Measurements from ENCODE around the gene PNPLA6. TPM values are rescaled to one million over a fixed set of nuclear protein-coding genes. Genes with fewer than 3 reads are reported as not detected.

The PNPLA6 gene
- total RNA-seq, 1 experiment from 2014 or later, result 217 TPM

DNA sequence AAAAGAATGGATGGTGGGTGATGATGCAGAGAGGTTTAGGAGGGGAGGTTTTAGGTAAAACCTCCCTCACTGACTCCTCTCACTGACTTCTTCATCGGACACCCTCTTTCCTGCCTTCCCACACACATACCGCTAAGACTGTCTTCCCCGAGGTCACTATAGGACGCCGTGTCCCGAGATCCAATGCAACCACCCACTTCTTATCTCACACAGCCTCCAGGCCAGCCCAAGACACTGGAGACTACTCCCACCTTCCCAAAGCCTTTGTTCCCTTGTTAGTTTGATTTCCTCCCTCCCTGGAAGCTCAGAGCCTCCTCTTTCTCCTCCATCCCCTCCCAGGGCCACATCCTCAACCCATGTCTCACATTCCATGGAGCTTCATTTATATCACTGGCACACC lies 43.7 kb downstream of the PNPLA6 start:
- H3K4me1 ChIP-seq (ENCODE audit: insufficient read depth, low read length), result no peaks in the 10 kb centered on the region
- CTCF ChIA-PET, result no interaction called here

DNA sequence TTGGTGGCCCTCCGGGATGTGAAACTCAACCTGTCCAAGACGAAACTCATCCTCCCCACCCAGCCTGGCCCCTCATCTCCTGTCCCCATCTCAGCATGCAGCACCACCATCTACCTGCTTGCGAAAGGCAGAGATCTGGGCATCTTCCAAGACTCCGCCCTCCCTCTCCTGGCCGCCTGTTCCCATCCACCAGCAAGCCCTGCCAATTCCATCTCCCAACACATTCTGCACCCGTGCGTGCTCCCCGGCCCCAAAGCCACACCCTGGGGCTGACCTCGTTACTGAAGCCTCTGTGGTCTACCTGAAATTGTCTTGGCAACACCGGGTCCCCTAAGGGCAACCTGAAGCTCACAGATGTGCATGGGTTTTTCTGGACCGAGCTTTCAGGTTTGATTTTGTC lies 46.9 kb downstream of the PNPLA6 start:
- Histone ChIP-seq H3K4me1 (ENCODE audit: insufficient read depth, low read length) (no peaks in the 10 kb centered on the region), H3K9me2 (replicated peaks; ENCODE audit: low read length) (no peaks in the 10 kb centered on the region), H4K20me1 (ENCODE audit: low read length) (no peaks in the 10 kb centered on the region), H3K27me3 (ENCODE audit: low read length) (0 out of 2 replicates have a peak, but pooled peaks cover 7% of the 10 kb centered on the region), H3K4me3 (ENCODE audit: low read length) (no peak overlapping the region), H3K9ac (ENCODE audit: low read length) (no peak overlapping the region), H2AFZ (ENCODE audit: low read length) (no peak overlapping the region), H3K9me3 (ENCODE audit: low read length) (no peaks in the 10 kb centered on the region), H3K79me2 (ENCODE audit: low read length) (no peaks in the 10 kb centered on the region), H3K4me2 (ENCODE audit: low read length) (no peak overlapping the region), H3F3A (ENCODE audit: low read length, unreplicated experiment) (no peaks in the 10 kb centered on the region), H3K27ac (ENCODE audit: low read length) (no peak overlapping the region), H3K36me3 (ENCODE audit: low read depth, low read length) (no peaks in the 10 kb centered on the region)
- ChIA-PET CTCF (interaction anchor here (0.7 kb wide), 1 partner anchor 13 kb away, joined by 5 read pairs; no protein-coding TSS in a partner anchor), POLR2A (ENCODE audit: unreplicated experiment) (interaction anchor here (0.5 kb wide), 1 partner anchor 89 kb away, joined by 3 read pairs; no protein-coding TSS in a partner anchor)
- DNase-seq (no peak), ATAC-seq (no peak)
- no TSS peak for BruUV-seq (replicated peaks)
- TF ChIP-seq EZH2 (IDR thresholded peaks at IDR 0.05; ENCODE audit: low read length, unreplicated experiment) (no peak), EZH2phosphoT487 (IDR thresholded peaks at IDR 0.05; ENCODE audit: borderline replicate concordance, low read length) (no peak)
- TF ChIP-seq, protein P1, sequence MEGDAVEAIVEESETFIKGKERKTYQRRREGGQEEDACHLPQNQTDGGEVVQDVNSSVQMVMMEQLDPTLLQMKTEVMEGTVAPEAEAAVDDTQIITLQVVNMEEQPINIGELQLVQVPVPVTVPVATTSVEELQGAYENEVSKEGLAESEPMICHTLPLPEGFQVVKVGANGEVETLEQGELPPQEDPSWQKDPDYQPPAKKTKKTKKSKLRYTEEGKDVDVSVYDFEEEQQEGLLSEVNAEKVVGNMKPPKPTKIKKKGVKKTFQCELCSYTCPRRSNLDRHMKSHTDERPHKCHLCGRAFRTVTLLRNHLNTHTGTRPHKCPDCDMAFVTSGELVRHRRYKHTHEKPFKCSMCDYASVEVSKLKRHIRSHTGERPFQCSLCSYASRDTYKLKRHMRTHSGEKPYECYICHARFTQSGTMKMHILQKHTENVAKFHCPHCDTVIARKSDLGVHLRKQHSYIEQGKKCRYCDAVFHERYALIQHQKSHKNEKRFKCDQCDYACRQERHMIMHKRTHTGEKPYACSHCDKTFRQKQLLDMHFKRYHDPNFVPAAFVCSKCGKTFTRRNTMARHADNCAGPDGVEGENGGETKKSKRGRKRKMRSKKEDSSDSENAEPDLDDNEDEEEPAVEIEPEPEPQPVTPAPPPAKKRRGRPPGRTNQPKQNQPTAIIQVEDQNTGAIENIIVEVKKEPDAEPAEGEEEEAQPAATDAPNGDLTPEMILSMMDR (conservative IDR thresholded peaks at IDR 0.05; ENCODE audit: low read depth, low read length), result no peak
- intact Hi-C loops (cut with micrococcal nuclease), result no loop called here

More for the DNA sequence above, 43.7 kb downstream of the PNPLA6 start:
- POLR2A ChIA-PET (ENCODE audit: unreplicated experiment), result no interaction called here
- no peak overlapping the region for H3K4me3 ChIP-seq (ENCODE audit: low read length)
- H2AFZ ChIP-seq (ENCODE audit: low read length), result no peak overlapping the region
- no peaks in the 10 kb centered on the region for H3K79me2 ChIP-seq (ENCODE audit: low read length)
- H3K9me3 ChIP-seq (ENCODE audit: low read length), result no peaks in the 10 kb centered on the region
- H3K27me3 ChIP-seq (ENCODE audit: low read length), result 0 out of 2 replicates have a peak, but pooled peaks cover 7% of the 10 kb centered on the region
- BruUV-seq (replicated peaks), result no TSS peak
- no peaks in the 10 kb centered on the region for H3K36me3 ChIP-seq (ENCODE audit: low read depth, low read length)
- no peaks in the 10 kb centered on the region for H3K9me2 ChIP-seq (replicated peaks; ENCODE audit: low read length)
- TF ChIP-seq EZH2phosphoT487 (IDR thresholded peaks at IDR 0.05; ENCODE audit: borderline replicate concordance, low read length) (no peak), EZH2 (IDR thresholded peaks at IDR 0.05; ENCODE audit: low read length, unreplicated experiment) (no peak)
- TF ChIP-seq, protein P1 (conservative IDR thresholded peaks at IDR 0.05; ENCODE audit: low read depth, low read length), result no peak
- ATAC-seq (no peak), DNase-seq (no peak)
- no peak overlapping the region for H3K9ac ChIP-seq (ENCODE audit: low read length)
- H3F3A ChIP-seq (ENCODE audit: low read length, unreplicated experiment), result no peaks in the 10 kb centered on the region
- H3K27ac ChIP-seq (ENCODE audit: low read length), result no peak overlapping the region
- H4K20me1 ChIP-seq (ENCODE audit: low read length), result no peaks in the 10 kb centered on the region
- H3K4me2 ChIP-seq (ENCODE audit: low read length), result no peak overlapping the region
- intact Hi-C loops (cut with micrococcal nuclease), result no loop called here

DNA sequence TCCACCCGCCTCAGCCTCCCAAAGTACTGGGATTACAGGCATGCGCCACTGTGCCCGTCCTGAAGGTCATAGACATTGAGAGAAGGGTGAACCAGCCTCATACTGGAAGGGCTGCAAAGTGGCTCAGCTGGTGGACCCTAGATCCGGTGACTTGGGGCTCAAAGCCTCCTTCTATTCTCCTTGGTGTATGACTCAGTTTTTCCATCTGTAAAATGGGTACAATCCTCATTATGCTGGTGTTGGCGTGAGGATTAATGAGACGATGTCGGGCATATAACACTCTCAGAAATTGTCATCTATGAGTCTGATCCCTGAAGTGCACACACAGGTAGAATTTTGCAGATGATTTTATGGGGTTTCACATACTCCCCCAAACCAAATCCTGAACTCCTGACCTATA lies 54.3 kb downstream of the PNPLA6 start:
- Histone ChIP-seq H3K4me2 (ENCODE audit: low read length) (peak overlapping the region; percentile 45; the same call in 1 of the 2 replicates), H3K27ac (ENCODE audit: low read length) (no peak overlapping the region), H3K4me1 (ENCODE audit: insufficient read depth, low read length) (peaks cover 8% of the 10 kb centered on the region; the same call in 1 of the 2 replicates), H3K9me3 (ENCODE audit: low read length) (no peaks in the 10 kb centered on the region), H3F3A (ENCODE audit: low read length, unreplicated experiment) (no peaks in the 10 kb centered on the region), H2AFZ (ENCODE audit: low read length) (0 out of 2 replicates have a peak overlapping the region, but pooled peaks have one; percentile 2), H3K9me2 (replicated peaks; ENCODE audit: low read length) (no peaks in the 10 kb centered on the region), H4K20me1 (ENCODE audit: low read length) (no peaks in the 10 kb centered on the region), H3K4me3 (ENCODE audit: low read length) (no peak overlapping the region), H3K27me3 (ENCODE audit: low read length) (no peaks in the 10 kb centered on the region), H3K9ac (ENCODE audit: low read length) (no peak overlapping the region), H3K36me3 (ENCODE audit: low read depth, low read length) (no peaks in the 10 kb centered on the region), H3K79me2 (ENCODE audit: low read length) (no peaks in the 10 kb centered on the region)
- ATAC-seq, result no peak
- ChIA-PET CTCF (no interaction called here), POLR2A (ENCODE audit: unreplicated experiment) (no interaction called here)
- no peak for DNase-seq
- intact Hi-C loops (cut with micrococcal nuclease), result no loop called here
- no TSS peak for BruUV-seq (replicated peaks)
- TF ChIP-seq EZH2phosphoT487 (IDR thresholded peaks at IDR 0.05; ENCODE audit: borderline replicate concordance, low read length) (no peak), EZH2 (IDR thresholded peaks at IDR 0.05; ENCODE audit: low read length, unreplicated experiment) (no peak)
- TF ChIP-seq, protein P1 (conservative IDR thresholded peaks at IDR 0.05; ENCODE audit: low read depth, low read length), result no peak
